ENCODE measurements around the gene GGN. TPM values are rescaled to one million over a fixed set of nuclear protein-coding genes. Genes with fewer than 3 reads are reported as not detected.
"Not testable (repeated sequence)": the region's sequence is repeated elsewhere in the genome, so short reads cannot be mapped to it uniquely, and the experiment has no call there.

GGN gene
- total RNA-seq, 4 donors from 2014 or later, result 0.82 TPM; not detected in 3

DNA sequence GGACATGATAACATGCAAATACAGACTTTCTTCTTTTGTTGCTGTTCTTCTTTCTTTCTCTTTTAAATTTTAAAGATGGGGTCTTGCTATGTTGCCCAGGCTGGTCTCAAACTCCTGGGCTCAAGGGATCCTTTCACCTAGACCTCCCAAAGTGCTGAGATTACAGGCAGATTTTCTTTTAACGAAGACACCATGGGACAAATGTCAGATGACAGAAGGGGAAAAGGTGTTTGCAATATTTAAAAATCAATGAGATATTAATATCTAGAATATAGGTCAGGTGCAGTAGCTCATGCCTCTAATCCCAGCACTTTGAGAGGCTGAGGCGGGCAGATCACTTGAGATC is 42.0 kb upstream of the GGN start:
- no peak for DNase-seq
- no peak for TF ChIP-seq POLR2A (IDR thresholded peaks at IDR 0.05)
- TF ChIP-seq CTCF (IDR thresholded peaks at IDR 0.05), result no peak
- no peak overlapping the region for H3K27ac ChIP-seq
- H3K4me1 ChIP-seq, result no peaks in the 10 kb centered on the region
- H3K36me3 ChIP-seq, result no peaks in the 10 kb centered on the region
- intact Hi-C loops (cut with DNase I; ENCODE audit: low total_unique reads), result no loop called here
- peaks cover 0 to 14% of the 10 kb centered on the region in 2 donors for H3K27me3 ChIP-seq
- no peaks in the 10 kb centered on the region for H3K9me3 ChIP-seq
- H3K4me3 ChIP-seq, result no peak overlapping the region

DNA sequence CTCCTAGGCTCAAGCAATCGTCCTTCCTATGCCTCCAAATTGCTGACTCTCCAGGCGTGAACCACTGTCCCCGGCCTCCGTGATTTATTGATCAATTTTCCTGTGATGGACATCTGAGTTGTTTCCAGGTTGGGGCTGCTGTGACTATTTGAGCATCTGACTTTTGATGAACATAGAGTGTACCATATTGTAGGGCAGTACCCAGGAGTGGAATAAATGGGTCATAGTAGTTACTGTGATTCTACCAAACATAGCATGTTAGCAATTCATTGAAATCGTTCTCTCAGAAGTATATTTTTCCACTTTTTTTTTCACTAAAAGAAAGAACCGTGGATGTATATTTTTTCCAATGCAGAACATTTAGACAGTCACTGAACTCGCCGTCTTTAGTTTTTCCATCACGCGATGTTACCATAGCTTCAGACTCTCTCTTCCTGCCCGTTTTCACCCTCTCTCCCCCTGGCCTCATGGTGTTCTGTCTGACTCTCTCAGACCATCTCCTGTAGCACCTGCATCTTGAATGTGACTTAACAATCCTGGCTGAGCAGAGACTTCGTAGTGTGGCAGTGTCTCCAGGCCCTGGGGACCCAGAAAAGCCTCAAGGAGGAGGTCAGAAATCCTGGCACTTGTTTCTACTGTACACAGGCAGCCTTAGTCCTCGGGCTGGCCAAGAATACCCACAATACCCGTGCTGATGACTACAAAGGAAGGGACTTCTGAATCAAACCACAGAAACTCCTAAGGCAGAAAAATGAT is 41.4 kb upstream of the GGN start:
- peaks cover 0 to 8% of the 10 kb centered on the region in 2 donors for H3K27me3 ChIP-seq
- no peak for DNase-seq
- H3K36me3 ChIP-seq, result no peaks in the 10 kb centered on the region
- TF ChIP-seq POLR2A (IDR thresholded peaks at IDR 0.05) (no peak), CTCF (IDR thresholded peaks at IDR 0.05) (no peak)
- H3K27ac ChIP-seq, result no peak overlapping the region
- intact Hi-C loops (cut with DNase I; ENCODE audit: low total_unique reads), result no loop called here
- no peaks in the 10 kb centered on the region for H3K9me3 ChIP-seq
- no peak overlapping the region for H3K4me3 ChIP-seq
- H3K4me1 ChIP-seq, result no peaks in the 10 kb centered on the region

DNA sequence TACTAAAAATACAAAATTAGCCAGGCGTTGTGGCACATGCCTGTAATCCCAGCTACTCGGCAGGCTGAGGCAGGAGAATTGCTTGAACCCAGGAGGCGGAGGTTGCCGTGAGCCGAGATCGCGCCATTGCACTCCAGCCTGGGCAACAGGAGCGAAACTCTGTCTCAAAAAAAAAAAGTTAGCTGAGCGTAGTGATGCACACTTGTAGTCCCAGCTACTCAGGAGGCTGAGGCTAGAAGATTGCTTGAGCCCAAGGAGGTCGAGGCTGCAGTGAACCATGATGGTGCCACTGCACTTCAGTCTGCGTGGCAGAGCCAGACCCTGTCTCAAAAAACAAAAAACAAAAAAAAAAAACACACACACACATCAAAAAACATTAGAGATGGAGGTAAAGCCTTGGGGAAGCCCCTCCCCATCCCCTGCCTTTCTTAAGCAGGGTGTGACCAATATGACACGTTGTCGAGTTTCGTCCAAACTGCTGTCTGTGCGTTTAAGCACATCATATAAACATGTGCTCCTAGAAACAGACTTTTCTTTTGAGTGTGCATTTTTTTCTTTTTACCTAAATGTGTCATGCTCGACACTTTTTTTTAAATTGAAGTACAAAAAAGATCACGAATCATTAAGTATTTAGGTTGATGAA is 39.3 kb upstream of the GGN start:
- not testable (repeated sequence) for H3K27me3 ChIP-seq

DNA sequence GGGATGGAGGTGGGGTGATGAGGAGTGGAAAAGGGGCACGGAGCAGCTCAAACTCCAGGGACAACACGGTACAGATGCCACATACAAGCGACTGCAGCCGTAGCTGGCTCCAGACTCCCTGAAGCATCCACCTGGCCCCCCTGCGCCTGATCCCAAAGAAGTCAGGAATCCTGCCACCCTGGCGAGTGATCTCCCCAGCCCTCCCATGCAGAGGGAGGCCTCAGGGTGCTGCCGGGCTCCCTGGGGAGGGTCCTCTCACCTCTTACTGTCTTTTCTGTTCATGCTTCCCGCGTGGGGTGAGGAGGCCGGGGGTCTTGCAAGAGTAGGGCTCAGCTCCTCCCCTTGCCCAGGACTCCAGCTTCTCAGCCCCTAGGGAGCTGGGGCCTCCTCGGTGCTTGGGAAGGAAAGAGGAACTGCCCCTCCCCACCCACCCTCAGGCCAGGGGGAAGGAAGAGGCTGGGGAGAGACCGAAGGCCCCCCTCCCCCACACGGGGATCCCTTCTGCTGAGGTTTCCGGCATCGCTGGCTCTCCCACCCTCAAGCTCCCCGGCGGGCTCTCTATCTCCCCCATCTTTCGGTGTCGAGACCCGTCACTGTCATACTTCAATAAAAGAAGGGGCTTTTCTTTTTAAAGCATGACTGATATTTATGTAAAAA is 38.1 kb upstream of the GGN start, which contains the start of gene RASGRP4:
TSS of gene RASGRP4 (minus strand) at position 410 of the 657 bp plus-strand sequence. CDS start at position 282, 128 bp downstream.
- H3K27me3 ChIP-seq, result no peaks in the 10 kb centered on the region
- H3K27ac ChIP-seq, result no peak within 1 kb of the TSS
- intact Hi-C loops (cut with DNase I; ENCODE audit: low total_unique reads), result no loop called here
- no peaks in the 10 kb centered on the region for H3K4me1 ChIP-seq
- H3K36me3 ChIP-seq, result no peaks in the 10 kb centered on the region
- H3K9me3 ChIP-seq, result no peaks in the 10 kb centered on the region
- DNase-seq, result no peak
- no peak for TF ChIP-seq POLR2A (IDR thresholded peaks at IDR 0.05)
- no peak for TF ChIP-seq CTCF (IDR thresholded peaks at IDR 0.05)
- no peak within 1 kb of the TSS for H3K4me3 ChIP-seq

More for the DNA sequence above, 39.3 kb upstream of the GGN start:
- DNase-seq; intact Hi-C loops (cut with DNase I; ENCODE audit: low total_unique reads); H3K4me3 ChIP-seq; H3K27ac ChIP-seq; H3K9me3 ChIP-seq; H3K4me1 ChIP-seq; H3K36me3 ChIP-seq: not testable (repeated sequence)

DNA sequence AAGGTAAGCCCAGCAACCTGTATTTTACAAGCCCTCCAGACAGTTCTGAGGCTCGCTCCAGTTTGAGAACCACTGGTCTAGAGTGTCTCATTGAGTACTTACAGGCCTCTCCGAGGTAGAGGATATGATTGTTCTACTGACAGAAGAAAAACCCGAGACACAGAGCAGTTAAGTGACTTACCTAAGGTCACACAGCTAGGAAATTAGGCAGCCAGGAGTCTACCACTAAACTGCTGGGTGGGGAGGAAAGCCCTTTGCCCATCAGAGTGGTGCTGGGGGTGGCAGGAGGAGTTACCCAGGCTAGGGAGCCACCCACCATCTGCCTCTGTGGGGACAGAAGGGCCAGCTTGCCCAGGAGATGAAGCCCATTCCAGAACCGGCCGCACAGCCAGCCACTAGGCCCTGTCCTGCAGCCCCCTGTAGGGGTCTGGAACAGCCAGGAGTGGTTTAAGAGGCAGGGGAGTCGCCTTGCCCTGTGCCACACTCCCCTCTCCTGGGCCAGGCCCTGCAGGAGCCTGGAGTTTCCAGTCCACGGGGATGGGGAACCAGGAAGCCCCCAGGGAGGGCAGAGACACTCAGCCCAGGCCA is 37.5 kb upstream of the GGN start:
- no peak overlapping the region for H3K27ac ChIP-seq
- H3K4me3 ChIP-seq, result no peak overlapping the region
- TF ChIP-seq CTCF (IDR thresholded peaks at IDR 0.05) (no peak), POLR2A (IDR thresholded peaks at IDR 0.05) (no peak)
- no peaks in the 10 kb centered on the region for H3K4me1 ChIP-seq
- no peaks in the 10 kb centered on the region for H3K9me3 ChIP-seq
- H3K36me3 ChIP-seq, result no peaks in the 10 kb centered on the region
- no peak for DNase-seq
- no peaks in the 10 kb centered on the region for H3K27me3 ChIP-seq
- intact Hi-C loops (cut with DNase I; ENCODE audit: low total_unique reads), result no loop called here
